Transverse colon (tissue), 3 donors: ENCODE results near the gene DMXL1.

Experiments used
- EP300 ChIP-seq: sonication (generic); formaldehyde crosslinking; IDR thresholded peaks from one replicate; pipeline ENCODE4 v1.6.1; 2017; ENCODE audit warnings: antibody characterized with exemption, low read depth
- TF ChIP-seq, protein P1 (sequence below), 5 experiments: fragments of 200-600 bp in 3 of 5; fragments of 450-650 bp in 2 of 5; sonication (generic) in 3 of 5; IDR thresholded peaks; 1 replicate in 2 of 5; 2 replicates in 3 of 5; pipeline ENCODE4 v1.5.1; 2016 to 2017; ENCODE audit warnings: antibody characterized with exemption in 5 of 5, inconsistent platforms in 3 of 5, mild to moderate bottlenecking in 2 of 5, moderate library complexity in 1 of 5

DNA sequence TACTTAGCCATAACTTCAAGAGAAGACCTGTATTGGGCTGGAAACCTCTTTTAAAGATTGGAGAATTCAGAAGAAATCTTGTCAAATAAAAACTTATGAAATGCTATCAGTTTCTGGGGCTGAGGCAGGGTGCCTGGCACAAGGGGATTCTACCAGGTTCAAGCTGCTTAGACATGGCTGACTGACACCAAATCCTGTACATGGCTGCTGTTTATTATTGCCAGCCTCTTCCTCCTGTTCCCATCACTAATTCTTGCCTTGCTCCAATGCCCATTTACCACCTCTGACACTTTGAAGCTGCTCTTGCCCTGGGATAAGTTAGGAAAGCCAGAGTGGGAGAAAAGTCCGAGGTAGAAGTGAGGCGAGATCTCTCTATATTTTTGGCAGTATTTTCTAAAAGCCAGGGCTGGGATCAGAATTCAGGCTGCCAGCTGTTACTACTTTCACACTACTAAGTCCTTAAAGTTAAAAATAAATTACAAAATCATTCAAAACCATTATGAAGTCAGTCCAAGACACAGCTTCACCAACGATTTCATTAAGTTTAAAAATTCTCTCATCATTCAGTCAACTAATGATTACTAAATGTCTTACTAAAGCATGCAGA is 218.7 kb downstream of the DMXL1 start:
- no peak for TF ChIP-seq EP300
- TF ChIP-seq, protein P1, sequence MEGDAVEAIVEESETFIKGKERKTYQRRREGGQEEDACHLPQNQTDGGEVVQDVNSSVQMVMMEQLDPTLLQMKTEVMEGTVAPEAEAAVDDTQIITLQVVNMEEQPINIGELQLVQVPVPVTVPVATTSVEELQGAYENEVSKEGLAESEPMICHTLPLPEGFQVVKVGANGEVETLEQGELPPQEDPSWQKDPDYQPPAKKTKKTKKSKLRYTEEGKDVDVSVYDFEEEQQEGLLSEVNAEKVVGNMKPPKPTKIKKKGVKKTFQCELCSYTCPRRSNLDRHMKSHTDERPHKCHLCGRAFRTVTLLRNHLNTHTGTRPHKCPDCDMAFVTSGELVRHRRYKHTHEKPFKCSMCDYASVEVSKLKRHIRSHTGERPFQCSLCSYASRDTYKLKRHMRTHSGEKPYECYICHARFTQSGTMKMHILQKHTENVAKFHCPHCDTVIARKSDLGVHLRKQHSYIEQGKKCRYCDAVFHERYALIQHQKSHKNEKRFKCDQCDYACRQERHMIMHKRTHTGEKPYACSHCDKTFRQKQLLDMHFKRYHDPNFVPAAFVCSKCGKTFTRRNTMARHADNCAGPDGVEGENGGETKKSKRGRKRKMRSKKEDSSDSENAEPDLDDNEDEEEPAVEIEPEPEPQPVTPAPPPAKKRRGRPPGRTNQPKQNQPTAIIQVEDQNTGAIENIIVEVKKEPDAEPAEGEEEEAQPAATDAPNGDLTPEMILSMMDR (IDR thresholded peaks at IDR 0.05), result no peak
